Measurements from ENCODE around the gene GPR148.
A peak's percentile ranks its signal among the peaks of the same experiment; 100 is the strongest.
"Not testable (repeated sequence)": the region's sequence is repeated elsewhere in the genome, so short reads cannot be mapped to it uniquely, and the experiment has no call there.

GPR148 gene, protein sequence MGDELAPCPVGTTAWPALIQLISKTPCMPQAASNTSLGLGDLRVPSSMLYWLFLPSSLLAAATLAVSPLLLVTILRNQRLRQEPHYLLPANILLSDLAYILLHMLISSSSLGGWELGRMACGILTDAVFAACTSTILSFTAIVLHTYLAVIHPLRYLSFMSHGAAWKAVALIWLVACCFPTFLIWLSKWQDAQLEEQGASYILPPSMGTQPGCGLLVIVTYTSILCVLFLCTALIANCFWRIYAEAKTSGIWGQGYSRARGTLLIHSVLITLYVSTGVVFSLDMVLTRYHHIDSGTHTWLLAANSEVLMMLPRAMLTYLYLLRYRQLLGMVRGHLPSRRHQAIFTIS

GRCh38 chr2:130728549-130729316, at the start of gene GPR148:
Gene GPR148 (plus strand): TSS chr2:130729070. CDS start chr2:130729152, 82 bp downstream.
- DNase-seq (ENCODE audit: low read depth in 2 of 2, low spot score in 1 of 2) = no peak

- DNase-seq (ENCODE audit: low read depth in 2 of 2, low spot score in 1 of 2) = not testable (repeated sequence)
Measured at GRCh38 chr2:130692041-130692770, 36.7 kb upstream of the GPR148 start.

- not testable (repeated sequence) for DNase-seq (ENCODE audit: low read depth in 2 of 2, low spot score in 1 of 2)
Measured at GRCh38 chr2:130693474-130693873, 35.4 kb upstream of the GPR148 start.

DNA sequence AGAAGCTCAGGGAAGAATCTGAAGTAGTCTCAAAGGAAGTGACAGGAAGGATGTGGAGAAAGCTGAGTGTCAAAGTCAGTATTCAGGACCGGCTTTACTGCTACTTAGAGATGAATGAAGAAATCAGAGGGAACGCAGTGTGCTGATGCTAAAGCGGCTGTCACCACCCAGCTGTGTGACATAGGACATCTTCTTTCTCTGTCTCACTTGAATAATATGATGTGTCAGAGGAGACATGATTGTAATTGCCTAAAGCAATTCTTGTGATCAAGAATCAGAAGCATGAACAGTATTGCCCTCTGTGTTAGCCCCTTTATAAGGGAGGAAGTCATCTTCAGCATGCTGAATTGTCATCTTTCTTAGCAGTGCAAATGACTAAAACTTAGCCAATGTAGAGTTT, 25.6 kb upstream of the GPR148 start:
- not testable (repeated sequence) for DNase-seq (ENCODE audit: low read depth in 2 of 2, low spot score in 1 of 2)

GRCh38 chr2:130714795-130715194, 14.1 kb upstream of the GPR148 start:
- DNase-seq (ENCODE audit: low read depth in 2 of 2, low spot score in 1 of 2) = not testable (repeated sequence)

- no peak for DNase-seq (ENCODE audit: low read depth in 2 of 2, low spot score in 1 of 2)
Measured at GRCh38 chr2:130720036-130720435, 8.8 kb upstream of the GPR148 start.

DNA sequence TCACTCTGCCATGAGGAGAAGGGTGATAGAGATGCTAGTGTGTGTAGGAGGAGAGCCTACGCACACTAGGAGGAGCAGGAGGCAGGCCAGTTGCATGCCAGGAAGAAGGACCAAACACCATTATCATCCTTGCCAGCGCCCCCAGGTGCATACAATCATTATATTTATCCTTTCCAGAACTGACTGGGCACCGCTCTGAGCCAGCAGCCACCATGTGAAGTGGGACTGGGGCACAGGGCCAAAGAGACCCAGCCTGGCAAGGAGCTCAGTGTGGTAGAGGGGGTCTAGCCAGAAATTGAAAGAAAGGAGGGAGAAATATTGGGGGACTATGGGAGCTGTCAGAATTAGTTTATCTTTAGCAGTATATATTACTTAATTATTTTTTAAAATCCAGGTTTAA, 8.3 kb upstream of the GPR148 start:
- no peak for DNase-seq (ENCODE audit: low read depth in 2 of 2, low spot score in 1 of 2)

GRCh38 chr2:130724455-130724854, 4.4 kb upstream of the GPR148 start:
- no peak for DNase-seq (ENCODE audit: low read depth in 2 of 2, low spot score in 1 of 2)

GRCh38 chr2:130726614-130727180, 2.2 kb upstream of the GPR148 start:
- DNase-seq (ENCODE audit: low read depth in 2 of 2, low spot score in 1 of 2) = no peak

DNA sequence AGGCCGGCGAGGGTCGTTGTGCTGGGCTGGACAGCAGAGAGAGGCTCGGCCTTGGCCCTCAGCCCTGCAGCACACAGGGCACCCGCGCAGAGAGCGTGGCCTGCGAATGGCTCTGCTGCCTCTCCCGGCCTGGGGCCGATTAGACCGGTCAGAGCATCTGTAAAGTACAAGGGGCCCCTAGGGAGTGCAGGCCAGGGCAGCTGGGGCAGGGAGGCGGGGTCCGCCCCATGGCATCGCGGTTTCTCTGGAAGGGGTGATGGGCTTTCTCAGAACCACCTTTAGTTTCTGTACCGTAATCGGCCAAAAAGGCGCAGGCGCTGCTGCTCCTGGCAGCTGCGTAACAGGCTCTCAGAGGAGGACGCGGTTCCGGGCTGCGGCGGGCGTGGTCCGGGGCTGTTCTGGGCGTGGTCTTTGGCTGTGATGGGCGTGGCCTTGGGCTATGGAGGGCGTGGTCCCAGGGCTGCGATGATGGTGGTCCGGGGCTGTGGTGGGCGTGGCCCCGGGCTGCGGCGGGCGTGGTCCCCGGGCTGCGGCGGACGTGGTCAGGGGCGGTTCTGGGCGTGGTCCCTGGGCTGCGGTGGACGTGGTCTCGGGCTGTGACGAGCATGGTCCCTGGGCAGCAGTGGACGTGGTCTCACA, 1.5 kb upstream of the GPR148 start:
- peak; percentile 66 to 80 for DNase-seq (ENCODE audit: low read depth in 2 of 2, low spot score in 1 of 2)

- no peak for DNase-seq (ENCODE audit: low read depth in 2 of 2, low spot score in 1 of 2)
Measured at GRCh38 chr2:130728007-130728454, 839 bp upstream of the GPR148 start.

GRCh38 chr2:130729322-130730299, 741 bp downstream of the GPR148 start:
- DNase-seq (ENCODE audit: low read depth in 2 of 2, low spot score in 1 of 2) = no peak

GRCh38 chr2:130732257-130732656, 3.4 kb downstream of the GPR148 start:
- not testable (repeated sequence) for DNase-seq (ENCODE audit: low read depth in 2 of 2, low spot score in 1 of 2)

DNA sequence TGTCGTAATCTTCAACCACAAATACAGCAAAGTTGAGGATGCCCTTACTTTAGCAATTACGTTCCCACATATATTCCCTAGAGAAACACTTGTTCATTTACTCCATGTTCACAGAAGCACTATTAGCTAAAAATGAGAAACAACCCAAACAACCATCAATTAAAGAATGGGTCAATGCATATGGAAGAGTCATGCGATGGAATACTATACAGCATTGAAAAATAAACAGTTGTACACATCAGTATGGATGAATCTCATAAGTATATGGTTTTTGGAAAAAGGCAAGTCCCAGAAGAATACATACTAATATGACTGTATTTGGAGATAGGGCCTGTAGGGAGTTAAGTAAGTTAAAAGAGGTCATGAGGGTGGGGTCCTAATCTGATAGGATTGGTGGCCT, 6.3 kb downstream of the GPR148 start:
- no peak for DNase-seq (ENCODE audit: low read depth in 2 of 2, low spot score in 1 of 2)

DNA sequence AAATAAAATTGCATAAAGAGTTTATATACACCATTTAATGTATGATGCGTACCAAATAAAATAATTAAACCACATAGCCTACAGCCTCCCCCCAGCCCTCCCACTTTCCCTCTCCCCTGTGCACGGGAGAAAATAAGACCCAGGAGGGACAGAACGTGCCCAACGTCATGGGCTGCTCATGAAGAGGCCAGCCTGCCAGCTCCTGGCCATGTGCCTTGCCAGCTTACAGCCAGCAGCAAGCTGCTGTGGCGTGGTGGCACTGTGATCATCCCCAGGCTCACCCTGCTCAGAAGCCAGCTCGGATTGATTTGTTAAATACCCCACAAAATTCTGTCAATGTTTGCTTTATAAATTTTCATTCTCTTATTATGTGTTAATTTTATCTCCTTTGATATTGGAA, 7.6 kb downstream of the GPR148 start:
- DNase-seq (ENCODE audit: low read depth in 2 of 2, low spot score in 1 of 2) = no peak

- no peak for DNase-seq (ENCODE audit: low read depth in 2 of 2, low spot score in 1 of 2)
Measured at GRCh38 chr2:130737592-130737991, 8.7 kb downstream of the GPR148 start.

DNA sequence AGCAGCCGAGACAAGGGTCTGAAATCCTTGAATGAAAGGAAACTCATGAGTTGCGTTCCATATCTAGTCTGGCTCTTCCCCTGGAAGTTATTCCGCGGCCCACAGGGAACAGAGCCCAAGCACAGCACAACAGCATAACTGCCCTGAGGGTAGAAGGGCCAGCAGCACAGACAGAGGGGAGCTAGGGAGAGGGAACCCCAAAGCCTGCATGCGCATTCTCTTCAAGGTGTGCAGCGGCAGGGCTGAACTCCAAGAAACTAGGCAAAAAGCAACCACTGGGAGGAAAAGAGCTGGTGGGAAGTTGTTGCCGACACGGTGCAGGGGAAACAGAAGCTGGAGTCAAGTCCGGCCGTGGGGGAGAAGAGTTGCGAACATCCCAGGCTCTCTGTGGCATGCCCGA, 11.8 kb downstream of the GPR148 start:
- no peak for DNase-seq (ENCODE audit: low read depth in 2 of 2, low spot score in 1 of 2)

- no peak for DNase-seq (ENCODE audit: low read depth in 2 of 2, low spot score in 1 of 2)
Measured at GRCh38 chr2:130743278-130743677, 14.4 kb downstream of the GPR148 start.

DNA sequence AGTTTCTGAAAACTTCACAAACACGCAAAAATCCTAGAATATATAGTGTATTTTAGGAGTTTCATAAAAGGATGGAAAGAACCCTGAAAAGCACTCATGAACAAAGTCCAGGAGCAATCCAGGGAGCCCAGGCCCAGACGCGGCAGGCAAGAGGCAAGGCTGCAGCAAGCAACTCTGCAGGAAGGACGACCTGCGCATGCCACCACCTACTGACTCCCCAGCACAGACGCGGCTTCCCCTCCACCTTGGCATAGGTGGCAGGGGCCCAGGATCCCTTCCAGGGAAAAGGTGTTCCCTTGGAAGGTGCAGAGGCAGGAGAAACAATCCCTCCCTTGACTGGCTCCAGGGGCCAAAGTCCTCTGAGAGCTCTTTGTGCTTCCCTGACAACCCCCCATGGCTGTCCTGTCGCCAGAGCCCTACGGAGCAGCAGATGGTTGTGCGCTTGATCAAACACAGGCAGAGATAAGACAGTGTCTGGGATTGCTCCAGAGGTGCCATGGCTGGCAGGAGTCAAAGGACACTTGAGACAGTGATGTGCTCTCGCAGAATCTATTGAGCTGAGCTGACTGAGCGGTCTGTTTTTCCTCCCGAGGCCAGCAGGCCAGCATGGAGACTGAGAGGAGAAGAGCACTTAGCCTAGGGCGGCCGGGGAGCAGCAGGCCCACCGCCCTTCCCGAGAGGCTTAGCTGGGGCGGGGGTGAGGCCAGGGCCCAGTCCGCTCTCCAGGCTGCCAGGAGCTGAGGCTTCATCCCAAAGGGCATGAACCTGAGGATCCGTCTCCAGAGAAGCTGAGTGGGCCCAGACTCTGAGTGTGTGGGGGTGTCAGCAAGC, 15.6 kb downstream of the GPR148 start:
- no peak for DNase-seq (ENCODE audit: low read depth in 2 of 2, low spot score in 1 of 2)
